ENCODE measurements around the gene BSPRY.

GRCh38 chr9:113349445-113350094 lies at the start of gene BSPRY:
- TF ChIP-seq EP300 (IDR thresholded peaks at IDR 0.05) (no peak), CTCF (IDR thresholded peaks at IDR 0.05) (no peak), POLR2AphosphoS5 (IDR thresholded peaks at IDR 0.05) (no peak)
